ENCODE data around the gene DLG5. TPM values are rescaled to one million over a fixed set of nuclear protein-coding genes. Genes with fewer than 3 reads are reported as not detected.

DLG5 gene
- total RNA-seq, 2 experiments from 2014 or later: 4.8 to 5.0 TPM

GRCh38 chr10:77872151-77872946, 54.2 kb downstream of the DLG5 start:
- Mint-ChIP-seq H3K36me3 (peaks cover 1% of the 10 kb centered on the region), H3K27me3 (peaks cover 2% of the 10 kb centered on the region), H3K4me3 (no peak overlapping the region), H3K9me3 (no peaks in the 10 kb centered on the region), H3K4me1 (peaks cover 15% of the 10 kb centered on the region), H3K27ac (no peak overlapping the region)
- ATAC-seq (ENCODE audit: low read depth) (no peak), DNase-seq (no peak)
- POLR2A ChIA-PET: no interaction called here

GRCh38 chr10:77869626-77870420, 56.7 kb downstream of the DLG5 start:
- ATAC-seq (ENCODE audit: low read depth) (no peak), DNase-seq (no peak)
- Mint-ChIP-seq H3K27ac (no peak overlapping the region), H3K36me3 (no peaks in the 10 kb centered on the region), H3K9me3 (no peaks in the 10 kb centered on the region), H3K4me1 (peaks cover 19% of the 10 kb centered on the region), H3K4me3 (no peak overlapping the region), H3K27me3 (peaks cover 2% of the 10 kb centered on the region)
- POLR2A ChIA-PET: no interaction called here

GRCh38 chr10:77868523-77868922, 58.0 kb downstream of the DLG5 start:
- peaks cover 9% of the 10 kb centered on the region for H3K4me1 Mint-ChIP-seq
- H3K27me3 Mint-ChIP-seq: peaks cover 2% of the 10 kb centered on the region
- ATAC-seq (ENCODE audit: low read depth) (no peak), DNase-seq (no peak)
- POLR2A ChIA-PET: no interaction called here
- no peak overlapping the region for H3K27ac Mint-ChIP-seq
- no peaks in the 10 kb centered on the region for H3K36me3 Mint-ChIP-seq
- no peak overlapping the region for H3K4me3 Mint-ChIP-seq
- no peaks in the 10 kb centered on the region for H3K9me3 Mint-ChIP-seq

DNA sequence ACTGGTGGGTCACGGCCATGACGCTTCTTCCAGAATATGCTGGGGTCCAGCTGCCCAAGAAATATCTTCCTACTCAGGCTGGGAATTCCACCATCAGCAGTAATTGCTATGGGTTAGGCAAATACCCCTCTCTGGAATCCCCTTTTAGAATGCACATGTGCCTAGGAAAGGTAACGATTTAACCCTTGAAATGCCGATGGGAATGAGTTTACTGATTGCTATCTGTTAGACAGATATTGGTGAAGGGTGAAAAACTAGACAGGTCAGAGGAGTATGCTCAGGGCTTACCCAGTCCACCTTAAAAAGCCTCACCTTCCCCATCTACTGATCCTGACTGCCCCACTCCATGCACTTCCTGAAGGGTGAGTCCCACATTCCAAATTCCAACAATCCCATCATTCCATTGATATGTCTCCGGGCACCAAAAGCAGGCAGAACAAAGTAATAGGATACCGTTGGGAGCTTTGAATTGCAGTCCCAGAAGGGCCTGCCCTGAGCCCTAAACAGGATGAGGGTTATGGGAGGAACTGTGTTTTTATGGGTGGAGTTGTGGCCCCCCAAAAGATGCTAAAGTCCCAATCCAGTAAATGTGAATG, 59.3 kb downstream of the DLG5 start:
- no peaks in the 10 kb centered on the region for H3K36me3 Mint-ChIP-seq
- no peak overlapping the region for H3K27ac Mint-ChIP-seq

DNA sequence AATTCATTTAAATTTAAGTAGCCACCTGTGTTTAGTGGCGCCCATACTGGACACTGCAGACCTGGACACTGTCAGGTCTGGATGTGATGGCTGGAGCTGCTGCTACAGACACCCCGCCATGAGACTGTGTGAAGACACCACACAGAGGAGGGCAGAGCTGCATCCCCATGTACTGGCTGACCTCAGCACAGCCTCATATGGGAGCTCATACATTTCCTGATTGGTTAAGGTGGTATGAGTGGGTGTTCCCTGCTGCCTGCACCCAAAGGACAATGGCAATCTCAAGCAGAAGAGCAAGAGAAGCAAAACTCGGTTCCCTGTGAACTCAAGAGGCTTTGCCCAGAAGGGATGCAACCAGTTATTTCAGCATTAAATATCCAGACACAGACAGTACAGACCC, 60.0 kb downstream of the DLG5 start:
- DNase-seq (no peak), ATAC-seq (ENCODE audit: low read depth) (no peak)
- peaks cover 4% of the 10 kb centered on the region for H3K4me1 Mint-ChIP-seq
- POLR2A ChIA-PET: no interaction called here
- no peak overlapping the region for H3K4me3 Mint-ChIP-seq
- no peaks in the 10 kb centered on the region for H3K9me3 Mint-ChIP-seq
- H3K36me3 Mint-ChIP-seq: no peaks in the 10 kb centered on the region
- no peak overlapping the region for H3K27ac Mint-ChIP-seq
- H3K27me3 Mint-ChIP-seq: peaks cover 2% of the 10 kb centered on the region

More for the DNA sequence above, 59.3 kb downstream of the DLG5 start:
- DNase-seq (no peak), ATAC-seq (ENCODE audit: low read depth) (no peak)
- POLR2A ChIA-PET: no interaction called here
- Mint-ChIP-seq H3K4me3 (no peak overlapping the region), H3K27me3 (peaks cover 2% of the 10 kb centered on the region), H3K4me1 (peaks cover 4% of the 10 kb centered on the region), H3K9me3 (no peaks in the 10 kb centered on the region)

GRCh38 chr10:77865580-77866324, 60.8 kb downstream of the DLG5 start:
- DNase-seq (no peak), ATAC-seq (ENCODE audit: low read depth) (no peak)
- Mint-ChIP-seq H3K9me3 (no peaks in the 10 kb centered on the region), H3K36me3 (no peaks in the 10 kb centered on the region), H3K4me1 (peaks cover 4% of the 10 kb centered on the region), H3K4me3 (no peak overlapping the region), H3K27ac (no peak overlapping the region), H3K27me3 (peaks cover 2% of the 10 kb centered on the region)
- POLR2A ChIA-PET: no interaction called here

DNA sequence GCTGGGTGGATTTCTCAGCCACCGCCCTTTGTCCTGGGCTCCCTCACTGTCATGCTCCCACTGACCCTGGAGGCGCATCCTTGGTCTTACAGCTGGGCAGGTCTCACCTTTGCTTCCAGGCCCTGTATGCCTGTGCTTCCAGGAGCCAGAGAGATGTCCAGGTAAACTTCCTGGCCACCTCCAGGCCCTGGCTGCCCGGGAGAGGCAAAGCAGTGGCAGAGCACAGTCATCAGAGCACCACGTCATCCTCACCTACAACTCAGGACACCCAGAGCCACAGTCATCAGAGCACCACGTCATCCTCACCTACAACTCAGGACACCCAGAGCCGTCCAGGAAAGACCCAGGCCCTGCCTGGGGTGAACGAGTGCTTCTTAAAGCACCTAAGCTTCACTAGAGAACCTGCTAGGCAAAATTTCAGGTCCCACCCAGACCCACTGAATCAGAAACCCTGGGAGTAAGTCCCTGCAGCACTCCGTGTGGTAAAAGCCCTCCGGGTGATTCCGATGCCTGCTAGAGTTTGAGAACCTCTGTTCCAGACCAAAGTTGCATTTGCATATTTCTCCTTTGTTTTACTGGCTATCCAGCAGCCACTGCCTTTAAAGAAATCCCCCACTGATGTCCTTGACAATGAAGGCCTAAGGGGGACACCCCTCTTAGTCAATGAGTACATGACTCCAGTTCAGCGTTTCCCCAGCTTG, 62.3 kb downstream of the DLG5 start:
- Mint-ChIP-seq H3K27me3 (no peaks in the 10 kb centered on the region), H3K4me1 (peaks cover 4% of the 10 kb centered on the region)

DNA sequence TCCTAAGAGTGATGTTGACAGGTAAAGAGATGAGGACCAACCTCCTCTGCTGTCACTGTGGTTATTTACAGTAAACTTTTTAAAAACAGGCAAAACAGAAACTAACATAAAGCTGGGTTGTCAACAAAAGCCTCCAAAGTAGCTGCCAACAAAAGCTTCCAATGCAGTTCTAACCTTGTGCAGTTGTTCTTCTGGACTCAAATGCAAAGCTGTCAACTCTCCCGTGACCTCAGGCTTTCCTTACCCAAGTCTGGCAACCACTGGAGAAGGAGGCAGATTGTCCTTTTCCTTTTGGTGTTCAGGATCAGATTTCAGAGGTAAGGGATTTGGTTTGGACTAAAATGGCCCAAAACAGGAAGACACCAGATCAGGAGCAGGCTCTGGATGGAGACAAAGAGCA, 63.1 kb downstream of the DLG5 start:
- Mint-ChIP-seq H3K4me3 (no peak overlapping the region), H3K9me3 (no peaks in the 10 kb centered on the region), H3K27ac (no peak overlapping the region), H3K36me3 (no peaks in the 10 kb centered on the region), H3K27me3 (no peaks in the 10 kb centered on the region), H3K4me1 (peaks cover 4% of the 10 kb centered on the region)
- ATAC-seq (ENCODE audit: low read depth) (no peak), DNase-seq (no peak)
- POLR2A ChIA-PET: no interaction called here

More for the DNA sequence above, 62.3 kb downstream of the DLG5 start:
- Mint-ChIP-seq H3K9me3 (no peaks in the 10 kb centered on the region), H3K36me3 (no peaks in the 10 kb centered on the region), H3K27ac (no peak overlapping the region), H3K4me3 (no peak overlapping the region)
- DNase-seq (no peak), ATAC-seq (ENCODE audit: low read depth) (no peak)
- POLR2A ChIA-PET: interaction anchor here (0.5 kb wide), 1 partner anchor 1162 kb away, joined by 4 read pairs; no protein-coding TSS in a partner anchor

DNA sequence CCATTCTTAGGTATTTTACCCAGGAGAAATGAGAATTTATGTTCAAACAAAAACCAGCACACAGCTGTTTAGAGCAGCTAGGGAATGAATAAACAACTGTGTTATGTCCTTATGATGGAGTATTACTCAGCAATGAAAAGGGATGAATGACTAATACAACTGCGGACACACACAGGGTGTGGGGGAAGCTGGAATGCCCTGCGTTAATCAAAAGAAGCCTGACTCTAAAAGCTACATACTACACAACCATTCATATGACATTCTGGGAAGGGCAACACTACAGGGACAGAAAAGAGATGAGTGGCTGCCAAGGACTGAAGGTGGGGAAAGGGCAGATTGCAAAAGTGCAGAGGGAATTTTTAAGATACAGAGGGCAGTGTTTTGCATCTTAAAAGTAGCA, 64.0 kb downstream of the DLG5 start:
- POLR2A ChIA-PET: no interaction called here
- H3K36me3 Mint-ChIP-seq: no peaks in the 10 kb centered on the region
- no peak overlapping the region for H3K27ac Mint-ChIP-seq

DNA sequence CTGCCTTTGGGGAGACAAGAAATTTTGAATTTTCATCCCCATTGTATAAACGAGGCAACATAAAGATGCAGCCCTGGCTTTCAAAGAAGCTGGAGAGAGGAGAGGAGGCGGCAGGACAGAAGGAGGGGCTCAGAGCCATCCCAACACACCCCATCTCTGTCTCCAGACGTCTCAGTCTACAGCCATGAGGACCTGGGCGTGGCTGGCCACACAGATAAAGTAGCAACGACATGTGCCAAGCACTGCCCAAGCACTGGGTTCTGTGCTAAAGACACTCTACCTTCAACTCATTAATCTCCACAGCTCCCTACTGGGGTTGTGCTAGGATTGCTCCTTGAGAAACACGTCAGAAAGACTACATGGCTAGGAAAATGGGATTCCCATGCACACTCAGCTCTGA, 65.2 kb downstream of the DLG5 start:
- H3K4me1 Mint-ChIP-seq: peaks cover 4% of the 10 kb centered on the region
- H3K9me3 Mint-ChIP-seq: no peaks in the 10 kb centered on the region
- DNase-seq (no peak), ATAC-seq (ENCODE audit: low read depth) (no peak)
- no peaks in the 10 kb centered on the region for H3K36me3 Mint-ChIP-seq
- H3K4me3 Mint-ChIP-seq: no peak overlapping the region
- H3K27ac Mint-ChIP-seq: no peak overlapping the region
- POLR2A ChIA-PET: interaction anchor here (0.5 kb wide), 1 partner anchor 10 kb away, joined by 3 read pairs; no protein-coding TSS in a partner anchor
- no peaks in the 10 kb centered on the region for H3K27me3 Mint-ChIP-seq

More for the DNA sequence above, 64.0 kb downstream of the DLG5 start:
- H3K4me1 Mint-ChIP-seq: peaks cover 4% of the 10 kb centered on the region
- no peaks in the 10 kb centered on the region for H3K9me3 Mint-ChIP-seq
- H3K27me3 Mint-ChIP-seq: no peaks in the 10 kb centered on the region
- ATAC-seq (ENCODE audit: low read depth) (no peak), DNase-seq (no peak)
- H3K4me3 Mint-ChIP-seq: no peak overlapping the region

DNA sequence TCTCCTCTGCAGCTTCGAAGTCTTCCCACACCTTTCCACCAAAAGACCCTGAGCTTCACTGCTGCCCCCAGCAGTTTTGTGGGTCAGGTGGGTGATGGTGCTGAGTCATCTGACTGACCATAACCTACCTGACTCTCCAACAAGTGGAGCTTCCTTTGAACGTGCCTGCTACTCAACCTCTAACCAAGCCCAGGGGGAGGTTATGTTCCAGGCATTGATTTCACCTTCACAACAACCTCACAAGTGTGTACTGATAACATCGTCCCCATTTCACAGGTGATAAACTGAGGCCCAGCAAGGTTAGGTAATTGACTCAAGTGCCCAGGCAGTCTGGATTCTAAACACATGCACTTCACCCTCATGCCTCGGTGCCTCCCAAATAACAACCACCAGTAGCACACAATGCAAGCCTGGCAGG, 66.7 kb downstream of the DLG5 start:
- no peaks in the 10 kb centered on the region for H3K36me3 Mint-ChIP-seq
- no peak overlapping the region for H3K4me3 Mint-ChIP-seq
- POLR2A ChIA-PET: no interaction called here
- H3K4me1 Mint-ChIP-seq: no peaks in the 10 kb centered on the region
- no peak overlapping the region for H3K27ac Mint-ChIP-seq
- no peaks in the 10 kb centered on the region for H3K27me3 Mint-ChIP-seq
- no peak for ATAC-seq (ENCODE audit: low read depth)
- DNase-seq: no peak
- H3K9me3 Mint-ChIP-seq: no peaks in the 10 kb centered on the region

GRCh38 chr10:77859200-77859864, 67.2 kb downstream of the DLG5 start:
- POLR2A ChIA-PET: no interaction called here
- no peaks in the 10 kb centered on the region for H3K9me3 Mint-ChIP-seq
- H3K27me3 Mint-ChIP-seq: no peaks in the 10 kb centered on the region
- H3K27ac Mint-ChIP-seq: no peak overlapping the region
- no peaks in the 10 kb centered on the region for H3K36me3 Mint-ChIP-seq
- no peak overlapping the region for H3K4me3 Mint-ChIP-seq
- no peak for DNase-seq
- ATAC-seq (ENCODE audit: low read depth): no peak
- H3K4me1 Mint-ChIP-seq: no peaks in the 10 kb centered on the region
